ENCODE results near the gene UTS2B. TPM values are rescaled to one million over a fixed set of nuclear protein-coding genes. Genes with fewer than 3 reads are reported as not detected.

UTS2B gene
- total RNA-seq, 1 experiment from 2014 or later = 0.52 TPM

DNA sequence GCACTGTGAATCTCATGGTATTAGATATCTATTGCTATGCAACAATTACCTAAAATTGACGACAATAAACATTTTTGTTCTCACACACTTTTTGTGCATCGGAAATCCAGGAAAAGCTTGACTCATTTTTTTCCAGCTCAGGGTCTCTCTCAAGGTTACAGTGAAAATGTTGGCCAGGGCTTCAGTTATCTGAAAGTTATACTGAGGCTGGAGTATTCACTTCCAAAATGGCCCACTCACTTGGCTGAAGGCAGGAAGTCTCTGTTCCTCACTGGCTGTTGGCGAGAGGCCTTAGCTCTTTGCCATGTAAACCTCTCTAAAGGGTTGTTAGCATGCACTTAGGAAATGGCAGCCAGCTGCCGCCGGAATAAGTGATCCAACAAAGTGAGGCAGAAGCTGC is 89.8 kb downstream of the UTS2B start:
- H3K9me3 Mint-ChIP-seq (ENCODE audit: unreplicated experiment) = no peaks in the 10 kb centered on the region
- TF ChIP-seq, protein P1, sequence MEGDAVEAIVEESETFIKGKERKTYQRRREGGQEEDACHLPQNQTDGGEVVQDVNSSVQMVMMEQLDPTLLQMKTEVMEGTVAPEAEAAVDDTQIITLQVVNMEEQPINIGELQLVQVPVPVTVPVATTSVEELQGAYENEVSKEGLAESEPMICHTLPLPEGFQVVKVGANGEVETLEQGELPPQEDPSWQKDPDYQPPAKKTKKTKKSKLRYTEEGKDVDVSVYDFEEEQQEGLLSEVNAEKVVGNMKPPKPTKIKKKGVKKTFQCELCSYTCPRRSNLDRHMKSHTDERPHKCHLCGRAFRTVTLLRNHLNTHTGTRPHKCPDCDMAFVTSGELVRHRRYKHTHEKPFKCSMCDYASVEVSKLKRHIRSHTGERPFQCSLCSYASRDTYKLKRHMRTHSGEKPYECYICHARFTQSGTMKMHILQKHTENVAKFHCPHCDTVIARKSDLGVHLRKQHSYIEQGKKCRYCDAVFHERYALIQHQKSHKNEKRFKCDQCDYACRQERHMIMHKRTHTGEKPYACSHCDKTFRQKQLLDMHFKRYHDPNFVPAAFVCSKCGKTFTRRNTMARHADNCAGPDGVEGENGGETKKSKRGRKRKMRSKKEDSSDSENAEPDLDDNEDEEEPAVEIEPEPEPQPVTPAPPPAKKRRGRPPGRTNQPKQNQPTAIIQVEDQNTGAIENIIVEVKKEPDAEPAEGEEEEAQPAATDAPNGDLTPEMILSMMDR (IDR thresholded peaks at IDR 0.05; ENCODE audit: insufficient read depth in 1 of 2, low read depth in 1 of 2, low read length in 1 of 2, severe bottlenecking in 1 of 2, unreplicated experiment in 1 of 2) = no peak
- DNase-seq = no peak
- H3K36me3 ChIP-seq (ENCODE audit: control insufficient read depth, insufficient read depth, low read length) = no peaks in the 10 kb centered on the region
- H3K4me3 Mint-ChIP-seq (ENCODE audit: unreplicated experiment) = no peak overlapping the region
- no peaks in the 10 kb centered on the region for H3K9me3 ChIP-seq
- ChIA-PET CTCF (no interaction called here), POLR2A (no interaction called here)
- H3K36me3 Mint-ChIP-seq (ENCODE audit: insufficient read depth, unreplicated experiment) = no peaks in the 10 kb centered on the region
- peaks cover 21% of the 10 kb centered on the region for H3K4me1 Mint-ChIP-seq (ENCODE audit: low read depth, unreplicated experiment)
- peaks cover 10% of the 10 kb centered on the region; the same call in 1 of the 2 replicates for H3K4me1 ChIP-seq
- no peak overlapping the region for H3K27ac Mint-ChIP-seq (ENCODE audit: unreplicated experiment)
- H3K27me3 ChIP-seq (replicated peaks; ENCODE audit: control insufficient read depth, insufficient read depth, low read length) = no peaks in the 10 kb centered on the region
- intact Hi-C loops (cut with micrococcal nuclease; ENCODE audit: unreplicated experiment) = no loop called here
- BruUV-seq (replicated peaks) = no TSS peak
- H3K27me3 Mint-ChIP-seq (ENCODE audit: insufficient read depth, unreplicated experiment) = no peaks in the 10 kb centered on the region
- H3K4me3 ChIP-seq (ENCODE audit: low read depth, low read length) = no peak overlapping the region

DNA sequence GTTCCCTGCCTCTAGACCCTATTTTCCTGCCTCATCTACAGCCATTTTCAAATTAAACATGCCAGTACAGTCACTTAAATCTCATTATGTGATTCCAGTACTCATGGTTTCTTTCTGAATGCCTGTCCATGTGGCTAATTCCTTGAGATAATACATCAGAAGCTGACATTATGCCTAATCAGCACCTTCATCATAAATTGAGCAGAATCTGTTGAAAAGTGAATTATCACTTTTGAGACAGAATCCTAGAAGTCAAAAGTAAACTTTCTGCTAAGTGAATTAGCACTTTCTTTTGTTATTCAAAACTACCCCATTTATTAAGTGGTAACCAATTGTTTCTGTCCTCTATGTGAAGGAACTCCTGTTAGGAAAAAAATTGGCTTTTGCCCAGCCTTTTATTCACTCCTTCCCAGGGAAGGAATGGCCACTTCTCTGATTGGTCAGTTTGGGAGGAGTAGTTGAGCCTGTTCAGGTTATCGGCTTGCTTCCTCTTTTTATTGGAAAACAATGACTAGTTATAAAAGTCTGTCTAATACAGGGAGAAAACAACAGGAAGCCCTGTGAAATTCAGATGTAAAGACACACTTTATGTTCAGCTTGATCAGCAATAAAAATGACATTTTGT is 90.8 kb downstream of the UTS2B start:
- H3K9me3 Mint-ChIP-seq (ENCODE audit: unreplicated experiment) = no peaks in the 10 kb centered on the region
- TF ChIP-seq, protein P1 (IDR thresholded peaks at IDR 0.05; ENCODE audit: insufficient read depth in 1 of 2, low read depth in 1 of 2, low read length in 1 of 2, severe bottlenecking in 1 of 2, unreplicated experiment in 1 of 2) = no peak
- H3K27me3 Mint-ChIP-seq (ENCODE audit: insufficient read depth, unreplicated experiment) = no peaks in the 10 kb centered on the region
- no peak overlapping the region for H3K4me3 Mint-ChIP-seq (ENCODE audit: unreplicated experiment)
- no peaks in the 10 kb centered on the region for H3K36me3 Mint-ChIP-seq (ENCODE audit: insufficient read depth, unreplicated experiment)
- CTCF ChIA-PET = no interaction called here
- no peaks in the 10 kb centered on the region for H3K27me3 ChIP-seq (replicated peaks; ENCODE audit: control insufficient read depth, insufficient read depth, low read length)
- H3K27ac Mint-ChIP-seq (ENCODE audit: unreplicated experiment) = no peak overlapping the region
- H3K4me3 ChIP-seq (ENCODE audit: low read depth, low read length) = no peak overlapping the region
- BruUV-seq (replicated peaks) = no TSS peak
- POLR2A ChIA-PET = no interaction called here
- no peaks in the 10 kb centered on the region for H3K36me3 ChIP-seq (ENCODE audit: control insufficient read depth, insufficient read depth, low read length)
- peaks cover 10% of the 10 kb centered on the region; the same call in 1 of the 2 replicates for H3K4me1 ChIP-seq
- no peaks in the 10 kb centered on the region for H3K9me3 ChIP-seq
- no peak for DNase-seq
- intact Hi-C loops (cut with micrococcal nuclease; ENCODE audit: unreplicated experiment) = no loop called here
- H3K4me1 Mint-ChIP-seq (ENCODE audit: low read depth, unreplicated experiment) = peaks cover 21% of the 10 kb centered on the region

DNA sequence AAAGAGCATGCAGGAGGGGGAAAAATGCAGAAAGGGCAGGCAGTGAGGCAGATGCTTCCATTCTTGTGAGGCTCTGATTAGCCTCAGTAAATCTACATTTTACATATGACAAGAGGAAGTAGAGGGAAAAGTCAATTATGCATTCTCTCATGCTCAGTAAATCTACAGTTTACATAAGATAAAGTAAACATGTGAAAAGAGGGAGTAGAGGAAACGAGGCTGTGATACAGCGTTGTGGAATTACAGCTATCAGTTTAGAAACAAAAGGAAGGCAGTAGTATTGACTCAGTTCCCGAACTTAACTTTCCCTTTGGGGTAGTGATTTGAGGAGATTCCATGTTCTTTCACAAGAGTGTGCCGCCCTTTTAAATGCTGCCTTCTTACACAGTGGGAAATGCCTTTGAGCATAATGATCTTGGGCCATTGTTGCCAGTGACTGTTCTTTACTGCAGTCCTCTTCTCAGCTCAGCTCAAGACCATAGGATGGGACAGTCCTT is 92.0 kb downstream of the UTS2B start:
- H3K36me3 Mint-ChIP-seq (ENCODE audit: insufficient read depth, unreplicated experiment) = no peaks in the 10 kb centered on the region
- DNase-seq = peak in 1 of 2 experiments; percentile 6
- peak overlapping the region; percentile 15 for H3K4me3 Mint-ChIP-seq (ENCODE audit: unreplicated experiment)
- H3K27ac Mint-ChIP-seq (ENCODE audit: unreplicated experiment) = no peak overlapping the region
- Histone ChIP-seq H3K27me3 (replicated peaks; ENCODE audit: control insufficient read depth, insufficient read depth, low read length) (no peaks in the 10 kb centered on the region), H3K9me3 (no peaks in the 10 kb centered on the region), H3K4me3 (ENCODE audit: low read depth, low read length) (no peak overlapping the region), H3K4me1 (peaks cover 10% of the 10 kb centered on the region; the same call in 1 of the 2 replicates), H3K36me3 (ENCODE audit: control insufficient read depth, insufficient read depth, low read length) (no peaks in the 10 kb centered on the region)
- intact Hi-C loops (cut with micrococcal nuclease; ENCODE audit: unreplicated experiment) = no loop called here
- no peaks in the 10 kb centered on the region for H3K27me3 Mint-ChIP-seq (ENCODE audit: insufficient read depth, unreplicated experiment)
- TF ChIP-seq, protein P1 (IDR thresholded peaks at IDR 0.05; ENCODE audit: insufficient read depth in 1 of 2, low read depth in 1 of 2, low read length in 1 of 2, severe bottlenecking in 1 of 2, unreplicated experiment in 1 of 2) = no peak
- BruUV-seq (replicated peaks) = no TSS peak
- peaks cover 21% of the 10 kb centered on the region for H3K4me1 Mint-ChIP-seq (ENCODE audit: low read depth, unreplicated experiment)
- POLR2A ChIA-PET = no interaction called here
- CTCF ChIA-PET = no interaction called here
- no peaks in the 10 kb centered on the region for H3K9me3 Mint-ChIP-seq (ENCODE audit: unreplicated experiment)

Data from Caco-2 (cell line).